GM18873 (cell line): Measurements from ENCODE around the gene CACNA2D3.

Experiments used
- ATAC-seq: cut with Tn5 transposase; IDR thresholded peaks from one replicate; pipeline ENCODE4 v1.9.1; 2021; ENCODE audit warnings: mild to moderate bottlenecking, moderate library complexity, moderate number of reproducible peaks; ENCODE audit not compliant: unreplicated experiment, low FRiP score

Gene CACNA2D3

DNA sequence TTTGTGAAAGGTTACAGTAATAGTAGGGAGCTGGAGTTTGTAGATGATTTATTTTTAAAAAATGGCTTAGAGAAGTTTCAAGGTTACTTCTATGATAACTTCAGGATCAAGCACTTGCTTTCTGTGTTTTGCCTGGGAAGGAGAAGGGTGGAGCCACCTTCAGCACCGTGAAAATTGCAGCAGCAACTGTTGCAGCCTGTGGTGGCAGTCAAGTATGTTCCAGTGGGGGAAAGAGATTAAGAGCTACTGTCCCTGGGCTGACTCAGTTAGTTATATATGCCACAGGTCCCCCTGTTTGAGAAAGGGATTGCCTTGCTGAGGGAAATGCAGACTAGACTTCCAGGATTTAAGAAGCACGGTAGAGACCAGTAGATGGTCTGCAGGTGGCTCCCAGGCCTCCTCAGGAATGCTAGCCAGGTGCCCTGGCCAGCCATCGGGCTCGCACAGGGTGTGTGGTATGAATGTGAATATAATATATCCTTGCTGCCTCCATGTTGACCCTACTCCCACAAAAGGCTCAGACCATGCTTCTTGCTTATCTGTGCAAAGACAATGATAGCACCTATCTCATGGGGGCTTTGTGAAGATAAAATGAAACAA is 389.5 kb downstream of the CACNA2D3 start:
- no peak for ATAC-seq

DNA sequence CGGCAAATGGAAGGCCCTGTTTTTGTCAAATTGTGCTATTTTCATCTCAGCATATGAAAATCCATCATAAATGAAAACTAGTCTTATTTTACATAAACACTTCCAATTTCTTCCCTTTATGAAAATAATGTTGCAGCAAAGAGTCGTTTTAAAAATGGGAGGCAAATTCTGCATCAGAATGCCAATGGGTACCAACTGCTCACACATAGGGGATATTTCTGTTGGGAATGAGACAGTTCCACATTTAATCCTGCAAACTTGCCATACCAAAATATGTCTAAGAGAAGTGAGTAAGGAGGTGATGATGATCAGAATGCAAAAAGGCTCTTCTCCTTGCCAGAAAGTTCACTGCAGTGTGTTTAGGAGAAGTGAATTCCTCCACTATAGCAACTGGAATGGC is 391.7 kb downstream of the CACNA2D3 start:
- ATAC-seq: no peak

GRCh38 chr3:54514416-54514815 is 392.1 kb downstream of the CACNA2D3 start:
- ATAC-seq: no peak

DNA sequence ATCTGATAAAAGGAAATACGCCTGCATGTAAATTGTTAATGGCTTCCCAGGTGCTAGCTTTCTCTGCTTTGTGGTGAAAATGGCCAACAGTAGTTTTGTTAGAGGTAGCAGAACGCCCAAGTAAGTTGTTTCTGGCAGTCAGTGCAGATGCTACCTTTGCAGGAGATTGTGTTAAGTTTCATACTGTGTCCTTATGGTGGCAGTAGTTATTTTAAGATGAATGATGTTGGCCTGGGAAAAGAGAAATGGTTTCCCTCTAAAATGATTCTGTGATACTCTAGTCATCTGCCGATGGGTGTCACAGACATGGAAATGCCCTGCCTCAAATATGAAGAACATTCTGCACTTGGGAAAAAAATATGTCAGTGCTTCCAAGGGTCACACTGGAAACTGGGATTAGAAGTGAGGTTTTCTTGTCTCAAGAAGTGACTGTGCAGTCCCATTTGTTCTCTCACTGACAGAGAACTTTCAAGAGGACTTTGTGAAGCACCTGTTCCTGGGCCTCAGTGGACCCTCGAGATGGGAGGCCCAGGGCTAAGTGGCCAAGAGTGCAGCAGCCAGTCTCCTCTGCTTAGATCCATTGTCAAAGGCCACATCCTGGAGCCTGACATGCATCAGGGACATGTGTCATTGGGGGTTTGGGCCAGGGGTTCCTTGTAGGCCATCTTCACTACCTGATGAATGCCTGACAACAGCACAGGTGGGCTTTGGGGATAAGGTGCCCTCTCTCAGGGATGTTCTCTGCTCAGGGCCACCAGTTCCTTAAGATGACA is 393.3 kb downstream of the CACNA2D3 start:
- ATAC-seq: no peak

GRCh38 chr3:54517424-54517823 is 395.1 kb downstream of the CACNA2D3 start:
- no peak for ATAC-seq

DNA sequence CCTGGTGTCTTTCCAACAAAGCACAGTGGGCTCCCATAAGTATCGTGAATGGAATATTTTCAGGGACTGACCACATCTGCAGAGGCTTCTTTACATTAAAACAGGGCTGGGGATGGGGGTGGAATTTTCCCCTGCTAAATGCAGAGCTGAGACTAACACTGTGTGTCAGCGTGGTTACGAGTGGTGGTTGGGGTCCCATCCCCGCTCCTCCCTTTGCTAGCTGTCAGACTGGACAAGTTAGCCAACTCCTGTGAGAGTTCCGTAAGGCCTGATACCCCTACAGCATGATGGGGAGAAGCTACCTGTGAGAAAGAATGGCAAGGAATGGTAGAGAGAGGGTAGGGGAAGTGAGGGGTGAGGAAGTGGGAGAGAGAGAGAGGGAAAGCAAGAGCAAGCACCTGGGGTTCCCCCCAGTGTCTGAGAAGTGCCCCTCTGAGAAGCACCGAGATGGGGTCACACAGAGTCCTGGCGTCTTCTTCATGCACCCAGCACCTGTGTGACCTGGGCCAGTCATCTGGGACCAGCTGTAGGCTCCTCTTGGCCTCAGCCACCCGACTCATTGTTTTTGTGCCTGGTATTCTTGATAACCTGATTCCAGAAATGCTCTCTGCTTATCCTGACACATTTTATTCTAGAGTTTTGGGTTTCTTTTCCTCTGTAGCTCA is 395.8 kb downstream of the CACNA2D3 start:
- no peak for ATAC-seq

DNA sequence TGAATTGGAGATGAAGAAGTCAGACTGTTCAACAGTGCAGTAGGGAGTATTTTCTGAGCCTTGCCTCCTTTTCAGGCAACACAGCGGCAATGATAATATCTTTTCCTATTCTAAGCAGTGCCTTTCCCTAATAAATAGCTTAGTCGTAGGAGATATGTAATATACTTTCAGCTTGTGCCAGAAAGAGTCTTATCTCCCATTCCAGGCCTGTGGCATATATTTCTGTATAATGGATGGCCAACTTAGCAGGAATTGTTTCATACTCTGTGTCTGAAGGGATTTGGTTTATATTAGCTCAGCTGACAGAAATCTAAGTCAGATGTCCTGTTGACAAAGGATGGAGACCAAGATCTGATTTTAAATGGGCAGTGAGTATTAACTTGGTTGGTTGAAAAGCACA is 397.1 kb downstream of the CACNA2D3 start:
- ATAC-seq: no peak

GRCh38 chr3:54520060-54520459 is 397.7 kb downstream of the CACNA2D3 start:
- no peak for ATAC-seq

- ATAC-seq: no peak
Measured at GRCh38 chr3:54527521-54527920, 405.2 kb downstream of the CACNA2D3 start.

DNA sequence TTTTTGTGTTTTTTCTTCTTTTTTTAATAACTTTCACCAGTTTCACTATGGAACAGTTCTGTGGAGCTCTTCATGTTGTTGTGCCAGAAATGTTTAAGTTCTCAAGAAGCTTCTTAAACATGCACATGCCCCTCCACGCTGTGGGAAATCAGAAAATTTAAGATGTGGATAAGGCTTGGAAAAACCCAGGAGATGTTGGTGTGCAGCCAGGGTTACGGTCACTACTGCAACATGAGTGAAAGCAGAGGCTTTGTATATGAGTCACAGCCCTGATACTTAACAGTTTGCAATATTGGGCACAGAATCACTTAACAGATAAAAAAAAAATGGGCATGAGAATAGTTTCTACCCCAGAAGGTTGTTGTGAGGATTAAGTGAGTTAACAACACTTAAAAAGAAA is 405.6 kb downstream of the CACNA2D3 start:
- ATAC-seq: no peak

GRCh38 chr3:54528668-54529067 is 406.3 kb downstream of the CACNA2D3 start:
- no peak for ATAC-seq

- no peak for ATAC-seq
Measured at GRCh38 chr3:54530091-54530490, 407.7 kb downstream of the CACNA2D3 start.

DNA sequence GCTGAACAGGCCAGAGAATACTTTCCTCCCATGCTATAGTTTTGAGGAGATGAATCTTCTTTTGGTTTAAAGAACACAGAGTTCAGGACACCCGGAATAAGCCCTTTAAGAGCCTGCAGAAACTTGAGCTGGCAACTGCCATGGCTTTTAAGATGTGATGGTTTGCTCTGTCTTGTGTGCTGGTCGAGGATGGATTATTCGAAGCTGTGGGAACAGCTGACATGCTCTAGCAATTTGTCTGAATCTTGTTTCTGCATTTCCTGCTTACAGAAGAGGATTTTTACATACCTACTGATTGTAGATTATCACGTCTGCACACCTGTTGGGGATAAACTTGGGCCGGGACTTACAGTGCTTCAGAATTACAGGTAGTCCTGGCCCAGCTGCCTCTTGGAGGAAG is 408.6 kb downstream of the CACNA2D3 start:
- no peak for ATAC-seq

GRCh38 chr3:54531741-54532140 is 409.4 kb downstream of the CACNA2D3 start:
- ATAC-seq: no peak

DNA sequence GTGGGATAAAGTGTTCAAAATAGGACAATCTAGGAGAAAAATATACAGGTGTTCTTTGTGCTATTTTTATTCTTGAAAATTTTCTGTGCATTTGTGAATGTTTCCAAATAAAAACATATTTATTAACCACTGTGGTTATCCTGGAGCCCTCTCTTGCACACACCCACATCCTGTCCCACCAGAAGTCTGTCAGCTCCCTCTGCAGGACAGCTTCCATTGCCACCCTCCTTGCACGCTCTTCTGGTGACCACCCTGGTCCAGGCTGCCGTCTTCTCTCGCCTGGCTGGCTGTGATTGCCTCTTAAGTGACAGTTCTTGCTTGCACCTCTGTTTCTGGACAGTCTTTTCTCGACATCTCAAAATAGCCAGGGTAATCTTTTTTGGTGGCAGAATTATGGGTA is 411.5 kb downstream of the CACNA2D3 start:
- no peak for ATAC-seq

GRCh38 chr3:54535619-54536018 is 413.3 kb downstream of the CACNA2D3 start:
- no peak for ATAC-seq

- ATAC-seq: no peak
Measured at GRCh38 chr3:54536450-54536849, 414.1 kb downstream of the CACNA2D3 start.

DNA sequence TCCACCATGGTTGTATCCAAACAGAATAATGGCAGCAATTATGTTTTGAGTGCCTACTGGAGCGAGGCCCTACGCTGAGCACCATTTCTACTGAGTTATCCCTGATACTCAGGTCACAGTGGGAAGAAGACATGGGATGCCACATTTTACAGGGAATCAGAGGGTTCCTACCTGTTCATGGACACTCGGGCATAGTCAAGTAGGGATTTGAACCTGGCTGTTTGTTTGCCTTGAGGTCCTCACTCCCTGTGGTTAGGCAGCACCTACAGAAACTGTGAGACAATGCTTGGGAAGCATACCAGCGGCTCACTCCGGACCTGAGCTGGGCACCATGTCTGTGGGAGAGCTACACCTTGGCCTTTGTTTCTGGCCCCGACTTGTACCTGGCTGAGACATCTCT is 415.2 kb downstream of the CACNA2D3 start:
- no peak for ATAC-seq

- ATAC-seq: no peak
Measured at GRCh38 chr3:54538346-54538745, 416.0 kb downstream of the CACNA2D3 start.

DNA sequence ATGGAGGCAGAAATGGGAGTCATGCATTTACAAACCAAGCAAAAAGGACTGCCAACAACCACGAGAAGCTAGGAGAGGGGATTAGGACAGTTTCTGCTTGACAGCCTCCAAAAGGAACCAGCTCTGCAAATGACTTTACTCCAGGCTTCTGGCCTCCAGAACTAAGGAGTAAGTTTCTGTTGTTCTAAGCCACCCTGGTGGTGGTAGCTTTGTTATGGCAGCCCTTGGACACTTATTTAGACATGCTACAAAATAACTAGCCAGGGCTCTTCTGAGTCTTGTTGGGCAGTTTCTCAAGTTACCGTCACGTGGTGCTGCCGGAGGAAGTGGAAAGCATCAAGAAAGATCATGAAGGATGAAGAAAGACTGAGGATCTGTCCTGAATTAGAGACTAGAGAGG is 419.0 kb downstream of the CACNA2D3 start:
- ATAC-seq: no peak

DNA sequence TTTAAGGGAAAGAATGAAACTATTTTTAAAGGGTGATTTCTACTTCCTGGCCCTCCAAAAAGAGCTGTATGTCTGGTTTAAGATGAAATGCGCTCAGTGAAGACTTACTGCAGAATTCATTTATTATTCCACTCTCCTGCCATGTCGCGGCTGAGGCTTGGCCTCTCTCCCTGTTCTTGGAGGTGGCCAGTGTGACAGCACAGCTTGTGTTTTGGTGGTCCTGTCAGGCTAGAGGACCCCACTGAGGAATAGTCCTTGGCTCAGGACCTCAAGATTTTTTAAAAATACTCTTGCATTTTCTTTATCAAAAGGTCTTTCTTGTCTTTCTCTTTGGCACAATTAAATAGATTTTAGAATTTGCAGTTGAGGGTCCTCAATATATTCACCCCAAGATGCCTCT is 421.1 kb downstream of the CACNA2D3 start:
- no peak for ATAC-seq

GRCh38 chr3:54547051-54547450 is 424.7 kb downstream of the CACNA2D3 start:
- no peak for ATAC-seq
